K562 (cell line): ENCODE results near the gene SLC28A1. TPM values are rescaled to one million over a fixed set of nuclear protein-coding genes. Genes with fewer than 3 reads are reported as not detected.

ENCODE experiments used
- ATAC-seq: fragments of 200-7000 bp; cut with Tn5 transposase; 3 replicates; pipeline ENCODE4 v1.9.1; 2020; ENCODE audit warnings: moderate library complexity
- BruUV-seq: library from RNA; stranded (reverse); fragments of 400-500 nt; replicated peaks from 2 replicates; lab custom pipeline; 2021; lab: Mats Ljungman, UMichigan
- CTCF ChIA-PET: fragments of 300-600 bp; formaldehyde crosslinking; extraction: SDS; loops from one replicate; lab custom pipeline; 2021; ENCODE audit warnings: low intra/inter-chr PET ratio; lab: Yijun Ruan, JAX
- POLR2A ChIA-PET: fragments of 300-600, 350-650 bp; sonication (Branson Sonifier 250); formaldehyde crosslinking; extraction: SDS; loops from one replicate; lab custom pipeline; 2021; ENCODE audit warnings: antibody characterized with exemption, inconsistent platforms; lab: Yijun Ruan, JAX
- DNase-seq, 4 experiments: peaks; one replicate each; pipeline versions ENCODE4 v3.0.0 to v3.0.0-alpha.2; 2011 to 2018; ENCODE audit warnings: low spot score in 3 of 4, mixed read lengths in 3 of 4; ENCODE audit errors: extremely low read depth in 1 of 4
- FAIRE-seq: peaks from 2 replicates; lab custom pipeline; 2011; peaks lifted over from hg19 to GRCh38; lab: Jason Lieb, UNC
- H2AFZ ChIP-seq: 2 replicates; pipeline ENCODE4 v1.6.0; 2011; ENCODE audit warnings: low read depth, low read length, control low read depth, inconsistent platforms
- H3K27ac ChIP-seq: fragments of 200-600 bp; 3 replicates; pipeline ENCODE4 v1.8.0; 2011; ENCODE audit warnings: low read depth, mild to moderate bottlenecking, control low read depth, inconsistent platforms, low read length, moderate library complexity, mixed read lengths; ENCODE audit errors: extremely low read depth
- H3K27me3 ChIP-seq, 2 experiments: fragments of 300-600 bp in 1 of 2; 2 replicates in 1 of 2; 3 replicates in 1 of 2; pipeline versions ENCODE4 v1.6.0 to v1.8.0; 2011; ENCODE audit warnings: inconsistent platforms in 2 of 2, low read length in 2 of 2, mild to moderate bottlenecking in 1 of 2, mixed read lengths in 1 of 2, moderate library complexity in 1 of 2; ENCODE audit not compliant: control insufficient read depth in 2 of 2, insufficient read depth in 2 of 2
- H3K36me3 ChIP-seq: fragments of 300-600 bp; 3 replicates; pipeline ENCODE4 v1.8.0; 2011; ENCODE audit warnings: mild to moderate bottlenecking, low read length, inconsistent platforms; ENCODE audit not compliant: control insufficient read depth, insufficient read depth
- H3K4me1 ChIP-seq, 2 experiments: fragments of 200-600 bp in 1 of 2; replicated peaks in 1 of 2; 2 replicates in 1 of 2; 3 replicates in 1 of 2; pipeline versions ENCODE4 v1.5.1 to v1.8.0; 2011; ENCODE audit warnings: inconsistent platforms in 2 of 2, low read length in 2 of 2, mild to moderate bottlenecking in 1 of 2, mixed read lengths in 1 of 2, moderate library complexity in 1 of 2; ENCODE audit not compliant: control insufficient read depth in 2 of 2, insufficient read depth in 2 of 2
- H3K4me2 ChIP-seq: 2 replicates; pipeline ENCODE4 v1.6.1; 2011; ENCODE audit warnings: low read length, control low read depth, inconsistent platforms, mixed read lengths; ENCODE audit not compliant: insufficient read depth
- H3K4me3 ChIP-seq: fragments of 200-600 bp; sonication (generic), shearing (Covaris generic); 2 replicates; pipeline ENCODE4 v1.5.1; 2016; ENCODE audit warnings: control low read depth, inconsistent platforms
- H3K79me2 ChIP-seq: fragments of 200-600 bp; 3 replicates; pipeline ENCODE4 v1.8.0; 2011; ENCODE audit warnings: low read length, inconsistent platforms; ENCODE audit not compliant: control insufficient read depth, insufficient read depth
- H3K9ac ChIP-seq, 2 experiments: 2 replicates each; pipeline versions ENCODE4 v1.6.0 to v1.6.1; 2011; ENCODE audit warnings: low read depth in 2 of 2, low read length in 2 of 2, control low read depth in 1 of 2, inconsistent platforms in 1 of 2, mild to moderate bottlenecking in 1 of 2, mixed read lengths in 1 of 2; ENCODE audit not compliant: insufficient read depth in 1 of 2
- H3K9me1 ChIP-seq: one replicate; pipeline ENCODE4 v1.6.0; 2011; ENCODE audit warnings: inconsistent platforms, mild to moderate bottlenecking, low read length, moderate library complexity; ENCODE audit not compliant: control insufficient read depth, insufficient read depth
- H3K9me3 ChIP-seq: replicated peaks from 2 replicates; pipeline ENCODE4 v1.5.1; 2011; ENCODE audit warnings: low read depth, low read length, inconsistent platforms; ENCODE audit not compliant: control insufficient read depth, insufficient read depth
- H4K20me1 ChIP-seq: replicated peaks from 2 replicates; pipeline ENCODE4 v1.6.1; 2011; ENCODE audit warnings: low read length, inconsistent platforms, mixed read lengths; ENCODE audit not compliant: control insufficient read depth, insufficient read depth
- CEBPB ChIP-seq: fragments of 450-650 bp; IDR thresholded peaks from 2 replicates; pipeline ENCODE4 v1.6.1; 2016; ENCODE audit warnings: missing genetic modification characterization, missing compliant biosample characterization
- CEBPG ChIP-seq, 3 experiments: fragments of 200-800 bp in 1 of 3; sonication (Bioruptor generic) in 1 of 3; sonication (generic) in 1 of 3; formaldehyde crosslinking in 1 of 3; IDR thresholded peaks in 2 of 3; conservative IDR thresholded peaks in 1 of 3; 2 replicates each; pipeline versions ENCODE4 v1.6.1 to v1.8.0; 2016 to 2022; ENCODE audit warnings: missing compliant biosample characterization in 2 of 3, missing genetic modification characterization in 2 of 3, mild to moderate bottlenecking in 1 of 3, missing genetic modification reagents in 1 of 3
- CREM ChIP-seq: IDR thresholded peaks from 2 replicates; pipeline ENCODE4 v1.6.1; 2014; ENCODE audit warnings: antibody characterized with exemption, low read depth
- FOXJ2 ChIP-seq: fragments of 200-800 bp; sonication (Bioruptor generic); IDR thresholded peaks from 2 replicates; pipeline ENCODE4 v1.6.1; 2016; ENCODE audit warnings: missing genetic modification characterization, missing compliant biosample characterization
- RBFOX2 ChIP-seq: fragments of 200-400 bp; formaldehyde crosslinking; IDR thresholded peaks from 2 replicates; pipeline ENCODE4 v1.6.1; 2017; ENCODE audit warnings: low read depth, mild to moderate bottlenecking, low read length, moderate library complexity
- TRIM24 ChIP-seq, 2 experiments: fragments of 450-650 bp; IDR thresholded peaks; 2 replicates each; pipeline ENCODE4 v1.6.1; 2016
- ZKSCAN1 ChIP-seq: fragments of 150-350 bp; IDR thresholded peaks from 2 replicates; pipeline ENCODE4 v1.6.1; 2016; ENCODE audit warnings: low read depth, low read length
- WGBS: fragments of 100-300 bp; shearing (Covaris generic); methylation state at CpG from one replicate; pipeline ENCODE4 v1.1.6; 2016; ENCODE audit warnings: low coverage, mixed read lengths; ENCODE audit not compliant: insufficient coverage; ENCODE audit errors: missing lambda C conversion rate; 5-methylcytosine and 5-hydroxymethylcytosine counted together
- in situ Hi-C: fragments of 300-500 bp; cut with MboI; formaldehyde crosslinking; loops from 4 replicates; pipeline ENCODE4 v1.15.0; 2018; ENCODE audit warnings: inconsistent platforms, mixed read lengths
- intact Hi-C: fragments of 100-400 bp; cut with micrococcal nuclease; formaldehyde crosslinking; loops from 2 replicates; pipeline ENCODE4 v1.14.2; 2022
- polyA plus RNA-seq, 8 experiments: library from polyadenylated mRNA; depleted of rRNA in 4 of 8; stranded (reverse) in 5 of 8; unstranded in 3 of 8; fragments of >200 nt; fragmentation: Nextera tagmentation in 2 of 8; fragmentation: Illumina TruSeq in 1 of 8; extraction: Ambion mirVana in 2 of 8; extraction: Trizol in 1 of 8; gene quantifications; 2 replicates each; pipeline versions ENCODE4 v1.2.1 to v1.2.3, GENCODE V29; 2011 to 2014; ENCODE audit warnings: inconsistent platforms in 1 of 8, missing spikeins in 1 of 8
- total RNA-seq, 7 experiments: library from RNA; depleted of rRNA in 6 of 7; stranded (reverse); fragments of >200 nt in 6 of 7; fragmentation: Illumina TruSeq in 2 of 7; extraction: Trizol in 2 of 7; gene quantifications; 2 replicates each; pipeline versions ENCODE4 v1.2.1 to v1.2.3, GENCODE V29; 2011 to 2021; ENCODE audit warnings: low replicate concordance in 1 of 7
- TF ChIP-seq, protein P1 (sequence below): fragments of 250-450 bp; sonication (Bioruptor Pico); IDR thresholded peaks from 2 replicates; pipeline ENCODE4 v1.4.0; 2020

Gene SLC28A1
- total and polyA plus RNA-seq, 9 of the 15 experiments (the other 6 are each of a cell fraction or from before 2014, with no cell fraction given) = 0.04 TPM; not detected in 8

DNA sequence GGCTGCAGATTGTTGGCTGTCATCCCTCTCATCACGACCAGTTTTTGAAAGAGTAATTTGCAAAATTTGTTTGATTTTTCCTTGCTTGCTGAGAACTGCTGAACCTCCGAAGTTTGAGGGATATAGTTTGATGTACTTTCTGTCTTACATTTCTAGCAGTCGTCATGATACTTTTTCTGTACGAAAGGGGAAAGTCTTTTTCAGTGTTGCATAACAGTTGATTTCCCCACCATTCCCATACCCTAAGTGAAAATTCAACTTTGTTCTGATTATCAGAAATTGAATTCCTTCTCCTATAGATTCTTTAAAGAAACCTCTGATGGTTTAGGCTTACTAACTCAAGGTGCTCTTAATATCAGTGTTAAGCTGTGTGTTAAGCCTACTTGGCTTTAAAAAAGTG lies 98.8 kb downstream of the SLC28A1 start:
- peaks cover 64% of the 10 kb centered on the region for H3K79me2 ChIP-seq
- peaks cover 28 to 31% of the 10 kb centered on the region in 2 experiments for H3K4me1 ChIP-seq
- H3K36me3 ChIP-seq = peaks cover 3% of the 10 kb centered on the region; the same call in 1 of the 3 replicates
- 7% methylated on average over 4 of the region's 4 CpGs for WGBS
- peak overlapping the region; percentile 87 for H3K4me2 ChIP-seq
- no peaks in the 10 kb centered on the region for H3K9me1 ChIP-seq
- TF ChIP-seq CEBPB (peak; percentile 76), CEBPG (CRISPR knock-in tag; IDR thresholded peaks at IDR 0.05) (no peak), CEBPG (tag; conservative IDR thresholded peaks at IDR 0.05 in 1 of 2, IDR thresholded peaks at IDR 0.05 in 1 of 2) (peak; percentile 47 to 70), CREM (no peak)
- TF ChIP-seq, all 486 proteins: peak for 2
- POLR2A ChIA-PET = interaction anchor here (0.6 to 2.1 kb wide), 6 partner anchors 10 to 148 kb away, joined by 3 to 11 read pairs (median 3); no protein-coding TSS in a partner anchor
- H3K4me3 ChIP-seq = peak overlapping the region; percentile 71
- DNase-seq (no peak), FAIRE-seq (peak; percentile 75), ATAC-seq (no peak)
- in situ Hi-C loops = no loop called here
- no peaks in the 10 kb centered on the region for H3K9me3 ChIP-seq
- H3K27ac ChIP-seq = no peak overlapping the region
- intact Hi-C loops = loop anchor here (2.0 kb wide), 1 partner anchor 22 kb away; no protein-coding TSS in a partner anchor
- no peaks in the 10 kb centered on the region for H3K27me3 ChIP-seq
- H2AFZ ChIP-seq = no peak overlapping the region
- peaks cover 3% of the 10 kb centered on the region; the same call in 1 of the 2 replicates for H4K20me1 ChIP-seq
- H3K9ac ChIP-seq = peak overlapping the region in 1 of 2 experiments; percentile 78; a peak in 2 of 4 replicates
- CTCF ChIA-PET = no interaction called here
- no TSS peak for BruUV-seq

DNA sequence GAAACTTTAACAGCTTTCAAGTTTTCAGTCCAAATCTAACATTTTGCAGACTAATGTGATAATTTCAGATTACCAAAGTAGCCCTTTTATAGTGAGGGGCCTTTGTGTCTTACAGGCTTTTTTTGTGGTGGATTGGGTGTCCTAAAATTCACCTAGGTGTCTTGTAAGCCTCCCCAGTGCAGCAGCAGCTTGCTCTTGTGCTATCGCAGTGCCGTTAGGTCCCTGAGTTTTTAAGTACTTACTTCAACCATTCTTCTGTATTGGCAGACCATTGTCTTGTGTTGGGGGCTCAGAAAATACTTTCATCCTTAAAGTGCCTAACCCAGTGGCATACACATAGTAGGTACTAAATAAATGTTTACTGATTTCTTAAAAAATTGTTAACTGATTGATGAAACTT lies 99.2 kb downstream of the SLC28A1 start:
- H3K4me1 ChIP-seq = peaks cover 28 to 31% of the 10 kb centered on the region in 2 experiments
- TF ChIP-seq, protein P1, sequence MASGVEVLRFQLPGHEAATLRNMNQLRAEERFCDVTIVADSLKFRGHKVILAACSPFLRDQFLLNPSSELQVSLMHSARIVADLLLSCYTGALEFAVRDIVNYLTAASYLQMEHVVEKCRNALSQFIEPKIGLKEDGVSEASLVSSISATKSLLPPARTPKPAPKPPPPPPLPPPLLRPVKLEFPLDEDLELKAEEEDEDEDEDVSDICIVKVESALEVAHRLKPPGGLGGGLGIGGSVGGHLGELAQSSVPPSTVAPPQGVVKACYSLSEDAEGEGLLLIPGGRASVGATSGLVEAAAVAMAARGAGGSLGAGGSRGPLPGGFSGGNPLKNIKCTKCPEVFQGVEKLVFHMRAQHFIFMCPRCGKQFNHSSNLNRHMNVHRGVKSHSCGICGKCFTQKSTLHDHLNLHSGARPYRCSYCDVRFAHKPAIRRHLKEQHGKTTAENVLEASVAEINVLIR (CRISPR knock-in tag) = no peak
- TF ChIP-seq CEBPB (peak; percentile 6; the same call in 1 of the 2 replicates), FOXJ2 (tag) (peak; percentile 19; the same call in 1 of the 2 replicates), RBFOX2 (0 out of 2 replicates have a peak, but pooled peaks have one; percentile 16), TRIM24 (IDR thresholded peaks at IDR 0.05) (no peak), ZKSCAN1 (peak; percentile 26; the same call in 1 of the 2 replicates)
- DNase-seq (peak in 1 of 4 experiments; percentile 58), ATAC-seq (no peak), FAIRE-seq (no peak)
- peaks cover 3% of the 10 kb centered on the region; the same call in 1 of the 2 replicates for H4K20me1 ChIP-seq
- H3K9me3 ChIP-seq = no peaks in the 10 kb centered on the region
- POLR2A ChIA-PET = interaction anchor here (0.6 to 2.1 kb wide), 6 partner anchors 9 to 148 kb away, joined by 3 to 11 read pairs (median 4); no protein-coding TSS in a partner anchor
- WGBS = 12% methylated on average over 2 of the region's 2 CpGs
- H3K36me3 ChIP-seq = peaks cover 3% of the 10 kb centered on the region; the same call in 1 of the 3 replicates
- intact Hi-C loops (loop anchor here (2.0 kb wide), 1 partner anchor 21 kb away; no protein-coding TSS in a partner anchor), in situ Hi-C loops (no loop called here)
- CTCF ChIA-PET = no interaction called here
- H3K9me1 ChIP-seq = no peaks in the 10 kb centered on the region
- H3K4me2 ChIP-seq = peak overlapping the region; percentile 87
- H2AFZ ChIP-seq = no peak overlapping the region
- H3K79me2 ChIP-seq = peaks cover 68% of the 10 kb centered on the region
- peak overlapping the region; percentile 71 for H3K4me3 ChIP-seq
- no peaks in the 10 kb centered on the region for H3K27me3 ChIP-seq
- BruUV-seq = no TSS peak
- H3K27ac ChIP-seq = no peak overlapping the region
- peak overlapping the region in 1 of 2 experiments; percentile 78; a peak in 2 of 4 replicates for H3K9ac ChIP-seq
